ENCODE results near the gene VKORC1L1. TPM values are rescaled to one million over a fixed set of nuclear protein-coding genes. Genes with fewer than 3 reads are reported as not detected.

VKORC1L1 gene
- total RNA-seq, 2 experiments from 2014 or later, result 1.9 to 3.0 TPM

DNA sequence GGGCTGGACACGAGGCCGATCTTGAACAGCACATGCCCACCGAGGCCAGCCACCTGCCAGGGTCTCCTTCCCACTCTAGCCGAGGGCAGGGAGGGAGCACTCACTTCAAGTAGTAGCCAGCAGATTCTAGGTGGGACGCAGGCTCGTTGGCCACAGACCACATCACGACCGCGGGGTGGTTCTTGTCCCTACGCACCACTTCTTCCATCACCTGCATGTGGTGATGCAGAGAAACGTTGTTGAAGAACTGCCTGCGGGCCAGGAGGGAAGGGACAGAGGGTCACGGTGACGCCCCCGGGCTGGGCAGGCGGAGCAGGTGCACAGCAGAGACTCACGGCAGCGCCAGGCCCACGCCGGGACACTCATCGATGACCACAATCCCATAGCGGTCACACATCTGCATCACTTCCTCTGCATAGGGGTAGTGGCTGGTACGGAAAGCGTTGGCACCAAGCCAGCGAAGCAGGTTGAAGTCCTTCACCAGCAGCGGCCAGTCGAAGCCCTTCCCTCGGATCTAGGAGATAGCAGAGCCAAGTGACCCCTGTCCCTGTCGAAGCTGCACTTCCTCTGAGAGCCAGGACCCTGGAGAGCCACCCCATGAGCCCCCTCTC is 101.4 kb downstream of the VKORC1L1 start:
- ChIA-PET POLR2A (no interaction called here), CTCF (no interaction called here)
- no peak overlapping the region for H3K4me3 Mint-ChIP-seq
- ATAC-seq (ENCODE audit: poor library complexity), result no peak
- H3K36me3 Mint-ChIP-seq (ENCODE audit: low read depth), result peaks cover 59% of the 10 kb centered on the region
- no peaks in the 10 kb centered on the region for H3K9me3 ChIP-seq (ENCODE audit: control insufficient read depth in 1 of 2, insufficient read depth in 1 of 2, low read length in 2 of 2)
- H3K27ac Mint-ChIP-seq, result no peak overlapping the region
- H3K9me3 Mint-ChIP-seq, result no peaks in the 10 kb centered on the region
- peaks cover 55% of the 10 kb centered on the region for H3K36me3 ChIP-seq (ENCODE audit: insufficient read depth, low read length)
- DNase-seq, result no peak
- H3K27me3 ChIP-seq (ENCODE audit: control insufficient read depth in 1 of 2, insufficient read depth in 2 of 2, low read length in 2 of 2), result no peaks in the 10 kb centered on the region
- H3K4me3 ChIP-seq (ENCODE audit: low read length), result no peak overlapping the region
- intact Hi-C loops (cut with DNase I, micrococcal nuclease), result no loop called here
- no peaks in the 10 kb centered on the region for H3K27me3 Mint-ChIP-seq
- H3K4me1 ChIP-seq (ENCODE audit: insufficient read depth, low read length), result peaks cover under 1% of the 10 kb centered on the region
- TF ChIP-seq, protein P1, sequence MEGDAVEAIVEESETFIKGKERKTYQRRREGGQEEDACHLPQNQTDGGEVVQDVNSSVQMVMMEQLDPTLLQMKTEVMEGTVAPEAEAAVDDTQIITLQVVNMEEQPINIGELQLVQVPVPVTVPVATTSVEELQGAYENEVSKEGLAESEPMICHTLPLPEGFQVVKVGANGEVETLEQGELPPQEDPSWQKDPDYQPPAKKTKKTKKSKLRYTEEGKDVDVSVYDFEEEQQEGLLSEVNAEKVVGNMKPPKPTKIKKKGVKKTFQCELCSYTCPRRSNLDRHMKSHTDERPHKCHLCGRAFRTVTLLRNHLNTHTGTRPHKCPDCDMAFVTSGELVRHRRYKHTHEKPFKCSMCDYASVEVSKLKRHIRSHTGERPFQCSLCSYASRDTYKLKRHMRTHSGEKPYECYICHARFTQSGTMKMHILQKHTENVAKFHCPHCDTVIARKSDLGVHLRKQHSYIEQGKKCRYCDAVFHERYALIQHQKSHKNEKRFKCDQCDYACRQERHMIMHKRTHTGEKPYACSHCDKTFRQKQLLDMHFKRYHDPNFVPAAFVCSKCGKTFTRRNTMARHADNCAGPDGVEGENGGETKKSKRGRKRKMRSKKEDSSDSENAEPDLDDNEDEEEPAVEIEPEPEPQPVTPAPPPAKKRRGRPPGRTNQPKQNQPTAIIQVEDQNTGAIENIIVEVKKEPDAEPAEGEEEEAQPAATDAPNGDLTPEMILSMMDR (IDR thresholded peaks at IDR 0.05), result no peak
- no peaks in the 10 kb centered on the region for H3K4me1 Mint-ChIP-seq (ENCODE audit: low read depth)
- no peak overlapping the region for H3K27ac ChIP-seq (ENCODE audit: low read depth in 1 of 2, low read length in 2 of 2)

DNA sequence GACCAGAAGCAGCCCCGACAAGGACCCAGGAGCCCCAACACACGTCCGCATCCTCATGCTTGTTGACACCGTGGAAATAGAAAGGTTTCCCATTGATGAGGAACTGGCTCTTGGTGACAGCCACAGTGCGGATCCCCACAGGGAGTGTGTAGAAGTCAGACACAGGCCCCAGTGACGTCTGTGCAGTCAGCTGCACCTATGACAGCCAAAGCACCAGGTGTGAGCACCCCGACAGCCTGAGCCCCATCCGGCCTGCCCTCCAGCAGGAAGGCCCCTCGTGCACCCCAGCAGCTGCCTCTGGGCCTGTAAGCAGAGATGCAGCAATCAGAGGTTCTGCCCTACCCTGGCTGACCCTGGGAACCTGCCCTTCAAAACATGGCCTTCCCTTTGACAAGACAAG is 102.0 kb downstream of the VKORC1L1 start:
- no peak overlapping the region for H3K4me3 Mint-ChIP-seq
- H3K4me1 ChIP-seq (ENCODE audit: insufficient read depth, low read length), result peaks cover 7% of the 10 kb centered on the region
- no peak for DNase-seq
- TF ChIP-seq, protein P1 (IDR thresholded peaks at IDR 0.05), result no peak
- H3K27ac Mint-ChIP-seq, result no peak overlapping the region
- no peaks in the 10 kb centered on the region for H3K27me3 ChIP-seq (ENCODE audit: control insufficient read depth in 1 of 2, insufficient read depth in 2 of 2, low read length in 2 of 2)
- H3K4me1 Mint-ChIP-seq (ENCODE audit: low read depth), result no peaks in the 10 kb centered on the region
- CTCF ChIA-PET, result no interaction called here
- H3K9me3 Mint-ChIP-seq, result no peaks in the 10 kb centered on the region
- H3K4me3 ChIP-seq (ENCODE audit: low read length), result no peak overlapping the region
- peaks cover 56% of the 10 kb centered on the region for H3K36me3 Mint-ChIP-seq (ENCODE audit: low read depth)
- H3K27ac ChIP-seq (ENCODE audit: low read depth in 1 of 2, low read length in 2 of 2), result no peak overlapping the region
- H3K36me3 ChIP-seq (ENCODE audit: insufficient read depth, low read length), result peaks cover 55% of the 10 kb centered on the region
- H3K9me3 ChIP-seq (ENCODE audit: control insufficient read depth in 1 of 2, insufficient read depth in 1 of 2, low read length in 2 of 2), result no peaks in the 10 kb centered on the region
- POLR2A ChIA-PET, result no interaction called here
- intact Hi-C loops (cut with DNase I, micrococcal nuclease), result no loop called here
- ATAC-seq (ENCODE audit: poor library complexity), result no peak
- no peaks in the 10 kb centered on the region for H3K27me3 Mint-ChIP-seq

DNA sequence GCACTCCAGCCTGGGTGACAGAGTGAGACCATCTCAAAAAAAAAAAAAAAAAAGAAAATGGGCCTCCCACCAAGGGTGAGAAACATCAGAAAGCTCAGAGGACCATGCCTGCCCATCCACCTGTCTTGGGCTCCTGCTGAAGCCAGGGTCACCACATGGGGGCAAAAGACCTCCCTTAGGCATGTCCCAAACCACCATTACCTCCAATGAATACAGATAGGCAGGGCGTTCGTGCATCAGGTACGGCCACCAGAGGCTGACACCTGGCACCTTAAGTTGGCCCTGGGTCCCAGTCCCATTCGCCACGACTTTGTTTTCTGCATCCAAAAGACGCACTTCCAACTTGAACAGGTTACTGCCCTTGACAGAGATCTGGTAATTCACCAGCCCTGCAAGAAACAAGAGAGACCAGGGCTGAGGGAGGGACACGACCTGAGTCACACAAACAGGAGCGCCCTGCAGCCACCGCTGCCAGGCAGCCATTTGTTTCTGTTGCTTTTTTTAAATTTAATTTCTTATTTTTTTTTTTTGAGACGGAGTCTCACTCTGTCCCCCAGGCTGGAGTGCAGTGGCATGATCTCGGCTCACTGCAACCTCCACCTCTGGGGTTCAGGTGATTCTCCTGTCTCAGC is 103.1 kb downstream of the VKORC1L1 start:
- H3K4me3 ChIP-seq (ENCODE audit: low read length), result no peak overlapping the region
- Mint-ChIP-seq H3K36me3 (ENCODE audit: low read depth) (peaks cover 53% of the 10 kb centered on the region), H3K27ac (no peak overlapping the region), H3K4me3 (no peak overlapping the region), H3K4me1 (ENCODE audit: low read depth) (peaks cover 7% of the 10 kb centered on the region), H3K27me3 (no peaks in the 10 kb centered on the region), H3K9me3 (no peaks in the 10 kb centered on the region)
- no peaks in the 10 kb centered on the region for H3K27me3 ChIP-seq (ENCODE audit: control insufficient read depth in 1 of 2, insufficient read depth in 2 of 2, low read length in 2 of 2)
- CTCF ChIA-PET, result no interaction called here
- TF ChIP-seq, protein P1 (IDR thresholded peaks at IDR 0.05), result no peak
- intact Hi-C loops (cut with DNase I, micrococcal nuclease), result no loop called here
- H3K4me1 ChIP-seq (ENCODE audit: insufficient read depth, low read length), result peaks cover 17% of the 10 kb centered on the region
- H3K27ac ChIP-seq (ENCODE audit: low read depth in 1 of 2, low read length in 2 of 2), result no peak overlapping the region
- POLR2A ChIA-PET, result no interaction called here
- no peaks in the 10 kb centered on the region for H3K9me3 ChIP-seq (ENCODE audit: control insufficient read depth in 1 of 2, insufficient read depth in 1 of 2, low read length in 2 of 2)
- H3K36me3 ChIP-seq (ENCODE audit: insufficient read depth, low read length), result peaks cover 52% of the 10 kb centered on the region
- DNase-seq (no peak), ATAC-seq (ENCODE audit: poor library complexity) (no peak)
